Karpas-422 (cell line): ENCODE measurements around the gene CLPSL1. TPM values are rescaled to one million over a fixed set of nuclear protein-coding genes. Genes with fewer than 3 reads are reported as not detected.

ENCODE experiments used
- DNase-seq: peaks from one replicate; pipeline ENCODE4 v3.0.0-alpha.2; 2015
- H2AFZ ChIP-seq: fragments of 200-600 bp; sonication (generic); 2 replicates; pipeline ENCODE4 v1.6.1; 2014; ENCODE audit warnings: antibody characterized with exemption, low read length, mixed read lengths
- H3K27ac ChIP-seq: fragments of 200-600 bp; sonication (generic); 2 replicates; pipeline ENCODE4 v1.5.1; 2014; ENCODE audit warnings: mild to moderate bottlenecking, low read length, moderate library complexity
- H3K27me3 ChIP-seq: fragments of 200-600 bp; sonication (generic); 2 replicates; pipeline ENCODE4 v1.6.1; 2014; ENCODE audit warnings: low read length, mixed read lengths
- H3K36me3 ChIP-seq: fragments of 200-600 bp; sonication (generic); 2 replicates; pipeline ENCODE4 v1.6.1; 2014; ENCODE audit warnings: low read length, mixed read lengths; ENCODE audit not compliant: insufficient read depth
- H3K4me1 ChIP-seq: fragments of 200-600 bp; sonication (generic); 2 replicates; pipeline ENCODE4 v1.6.1; 2014; ENCODE audit warnings: mild to moderate bottlenecking, low read length, mixed read lengths
- H3K4me2 ChIP-seq: fragments of 200-600 bp; sonication (generic); 2 replicates; pipeline ENCODE4 v1.6.1; 2014; ENCODE audit warnings: low read length, low read depth, mild to moderate bottlenecking; ENCODE audit not compliant: poor library complexity, severe bottlenecking
- H3K4me3 ChIP-seq: fragments of 200-600 bp; sonication (generic); 2 replicates; pipeline ENCODE4 v1.5.1; 2014; ENCODE audit warnings: mild to moderate bottlenecking, antibody characterized with exemption, low read length, mixed read lengths
- H3K79me2 ChIP-seq: fragments of 200-600 bp; sonication (generic); 2 replicates; pipeline ENCODE4 v1.6.1; 2014; ENCODE audit warnings: mild to moderate bottlenecking, low read length, mixed read lengths
- H3K9ac ChIP-seq: fragments of 200-600 bp; sonication (generic); 2 replicates; pipeline ENCODE4 v1.6.0; 2014; ENCODE audit warnings: low read length
- H3K9me2 ChIP-seq: fragments of 200-600 bp; sonication (generic), shearing (Covaris generic); replicated peaks from 2 replicates; pipeline ENCODE4 v1.6.0; 2014; ENCODE audit warnings: mild to moderate bottlenecking, low read length, moderate library complexity; ENCODE audit not compliant: insufficient read depth
- H3K9me3 ChIP-seq: fragments of 300-700, 200-600 bp; sonication (generic); 2 replicates; pipeline ENCODE4 v1.6.1; 2014; ENCODE audit warnings: low read length, mixed read lengths
- H4K20me1 ChIP-seq: fragments of 200-600 bp; sonication (generic); 2 replicates; pipeline ENCODE4 v1.6.1; 2014; ENCODE audit warnings: mild to moderate bottlenecking, antibody characterized with exemption, low read length, low read depth; ENCODE audit not compliant: insufficient read depth
- total RNA-seq: library from RNA; depleted of rRNA; stranded (reverse); fragments of >200 nt; shearing (Covaris generic); gene quantifications from 2 replicates; pipeline ENCODE4 v1.2.3, GENCODE V29; 2014; ENCODE audit warnings: low replicate concordance

CLPSL1 gene
- total RNA-seq, 1 experiment from 2014 or later, result not detected

DNA sequence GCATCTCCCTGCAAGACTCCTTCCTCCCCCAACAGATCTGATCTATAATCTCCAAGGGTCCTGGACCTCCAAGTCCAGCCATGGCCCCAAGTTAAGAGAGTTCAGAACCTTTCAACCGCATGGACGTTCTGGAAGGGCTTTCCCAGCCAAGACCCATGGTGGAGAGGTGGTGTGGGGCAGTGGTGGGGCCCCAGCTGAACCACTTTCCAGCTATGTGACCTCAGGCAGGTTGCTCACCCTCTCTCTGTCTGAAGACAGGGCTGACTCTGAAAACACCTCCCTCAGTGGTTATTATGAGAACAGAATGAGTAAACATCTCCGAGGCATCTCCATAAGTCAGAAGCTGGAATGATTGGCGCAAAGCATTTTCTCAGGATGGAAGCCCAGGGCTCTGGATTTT, 15.4 kb downstream of the CLPSL1 start:
- H3K4me3 ChIP-seq, result no peak overlapping the region
- no peaks in the 10 kb centered on the region for H3K4me1 ChIP-seq
- H2AFZ ChIP-seq, result no peak overlapping the region
- no peak overlapping the region for H3K4me2 ChIP-seq
- no peaks in the 10 kb centered on the region for H3K9me2 ChIP-seq
- no peak overlapping the region for H3K9ac ChIP-seq
- H3K27me3 ChIP-seq, result no peaks in the 10 kb centered on the region
- H3K27ac ChIP-seq, result no peak overlapping the region
- no peaks in the 10 kb centered on the region for H3K36me3 ChIP-seq
- no peaks in the 10 kb centered on the region for H3K79me2 ChIP-seq
- H4K20me1 ChIP-seq, result no peaks in the 10 kb centered on the region
- H3K9me3 ChIP-seq, result no peaks in the 10 kb centered on the region
- no peak for DNase-seq

DNA sequence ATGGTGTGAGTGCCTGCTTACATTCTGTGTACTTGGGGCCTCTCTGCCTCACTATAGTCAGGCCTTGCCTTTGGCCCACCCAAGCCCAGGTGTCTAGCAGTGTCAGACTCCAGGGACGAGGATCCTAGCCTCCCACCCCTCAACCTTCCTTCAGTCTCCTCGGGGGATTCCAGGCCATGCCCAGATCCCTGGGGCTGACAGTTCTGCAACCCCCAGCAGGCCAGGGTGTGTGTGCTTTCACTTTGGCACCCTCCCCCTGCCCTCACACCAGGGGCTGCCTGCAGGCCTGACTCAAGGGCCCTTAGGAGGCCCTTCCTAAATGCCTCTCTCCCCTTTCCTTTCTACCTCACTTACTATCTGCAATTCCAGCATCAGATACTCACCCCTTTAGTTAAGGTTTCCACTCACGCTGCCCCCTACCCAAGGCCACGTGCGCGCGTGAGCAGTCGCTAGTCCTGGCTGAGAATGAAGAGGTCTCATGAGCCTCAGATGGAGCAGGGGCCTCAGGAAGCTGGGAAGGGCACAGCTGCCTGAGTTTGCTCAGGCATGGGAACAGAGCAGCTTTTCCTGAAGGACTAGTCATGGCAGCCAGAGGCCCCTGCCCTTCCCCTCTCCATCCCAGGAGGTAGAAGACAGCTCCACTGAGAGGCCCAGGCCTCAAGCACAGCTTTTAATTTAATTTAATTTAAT, 17.2 kb downstream of the CLPSL1 start:
- Histone ChIP-seq H3K79me2 (no peaks in the 10 kb centered on the region), H4K20me1 (no peaks in the 10 kb centered on the region), H3K9me3 (no peaks in the 10 kb centered on the region), H3K4me2 (no peak overlapping the region), H3K27me3 (no peaks in the 10 kb centered on the region), H3K9me2 (no peaks in the 10 kb centered on the region), H2AFZ (no peak overlapping the region), H3K4me3 (no peak overlapping the region), H3K27ac (no peak overlapping the region), H3K36me3 (no peaks in the 10 kb centered on the region), H3K9ac (no peak overlapping the region), H3K4me1 (no peaks in the 10 kb centered on the region)
- no peak for DNase-seq

DNA sequence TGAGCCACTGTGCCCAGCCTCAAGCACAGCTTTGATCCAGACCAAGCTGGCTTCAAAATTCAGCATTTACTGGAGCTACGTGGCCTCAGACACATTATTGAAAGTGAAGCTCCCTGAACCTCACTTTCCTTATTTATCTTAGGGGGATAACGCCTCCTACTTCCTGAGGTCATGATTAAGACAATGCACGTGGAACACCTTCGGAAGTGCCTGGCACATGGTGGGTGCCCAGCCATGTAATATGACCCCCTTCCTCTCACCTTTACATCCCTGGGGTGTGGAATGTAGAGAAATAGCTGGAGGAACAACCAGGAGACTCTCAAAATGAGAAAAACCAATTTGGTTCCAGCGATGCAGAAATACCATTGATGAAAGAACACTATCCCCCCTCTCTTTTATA, 17.9 kb downstream of the CLPSL1 start:
- Histone ChIP-seq H3K9ac (no peak overlapping the region), H3K4me2 (no peak overlapping the region), H3K79me2 (no peaks in the 10 kb centered on the region), H3K36me3 (no peaks in the 10 kb centered on the region), H4K20me1 (no peaks in the 10 kb centered on the region), H3K27ac (no peak overlapping the region), H3K27me3 (no peaks in the 10 kb centered on the region), H3K4me3 (no peak overlapping the region), H3K9me2 (no peaks in the 10 kb centered on the region), H3K9me3 (no peaks in the 10 kb centered on the region), H2AFZ (no peak overlapping the region), H3K4me1 (no peaks in the 10 kb centered on the region)
- DNase-seq, result no peak

DNA sequence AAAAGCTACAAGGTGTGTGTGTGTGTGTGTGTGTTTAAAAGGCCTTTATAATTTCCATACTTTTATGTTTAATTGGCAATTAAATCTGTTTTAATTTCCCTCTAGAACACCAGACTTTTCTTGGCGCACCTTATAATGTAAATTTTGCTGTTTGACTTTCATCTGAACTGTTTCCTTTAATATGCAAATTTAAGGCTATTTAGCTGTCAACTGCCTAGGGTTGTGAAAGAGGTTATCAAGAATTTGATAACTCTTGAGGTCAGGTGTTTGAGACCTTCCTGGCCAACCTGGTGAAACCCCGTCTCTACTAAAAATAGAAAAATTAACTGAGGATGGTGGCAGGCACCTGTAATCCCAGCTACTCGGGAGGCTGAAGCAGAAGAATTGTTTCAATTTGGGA, 20.3 kb downstream of the CLPSL1 start:
- Histone ChIP-seq H3K79me2 (no peaks in the 10 kb centered on the region), H3K4me1 (no peaks in the 10 kb centered on the region), H3K36me3 (no peaks in the 10 kb centered on the region), H2AFZ (no peak overlapping the region), H3K9me2 (no peaks in the 10 kb centered on the region), H3K4me3 (no peak overlapping the region), H3K27ac (no peak overlapping the region), H4K20me1 (no peaks in the 10 kb centered on the region), H3K4me2 (no peak overlapping the region), H3K9me3 (no peaks in the 10 kb centered on the region), H3K27me3 (no peaks in the 10 kb centered on the region), H3K9ac (no peak overlapping the region)
- no peak for DNase-seq

DNA sequence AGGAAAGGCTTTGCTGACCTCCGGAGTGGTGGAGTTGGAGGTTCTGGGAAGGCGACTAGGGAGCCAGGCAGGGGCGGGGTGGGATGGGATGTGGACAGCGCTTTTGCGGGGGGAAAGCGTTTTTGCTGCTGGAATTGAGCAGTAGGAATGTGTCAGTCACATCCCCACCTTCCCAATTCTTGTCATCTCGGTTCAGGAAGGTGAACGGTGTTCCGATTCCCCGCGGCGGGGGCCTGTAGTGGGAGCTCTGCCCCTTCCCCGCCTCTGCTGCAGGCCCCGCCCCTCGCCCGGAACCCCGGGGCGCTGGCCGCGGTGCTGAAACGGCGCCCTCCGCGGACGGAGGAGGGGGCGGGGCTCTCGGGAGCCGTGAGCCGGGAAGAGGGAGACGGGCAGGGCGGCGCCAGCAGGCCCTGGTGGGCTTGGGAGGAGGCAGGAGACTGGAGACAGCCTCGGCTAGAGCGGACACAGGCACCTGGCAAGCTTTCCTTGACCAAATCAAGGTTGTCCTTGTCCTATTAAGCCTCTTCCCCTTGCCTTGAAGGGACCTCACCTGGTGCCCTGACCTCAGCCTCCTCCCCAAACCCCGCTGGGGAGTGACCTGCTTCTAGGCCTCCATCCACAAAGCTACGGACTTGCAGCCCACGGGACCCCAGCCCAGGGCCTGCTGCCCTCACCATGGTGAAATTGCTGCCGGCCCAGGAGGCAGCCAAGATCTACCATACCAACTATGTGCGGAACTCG, 24.3 kb downstream of the CLPSL1 start, which contains the start of gene LHFPL5:
Gene LHFPL5 (plus strand): TSS at position 357 of the 741 bp plus-strand sequence. CDS start 319 bp downstream, at position 676.
- no peaks in the 10 kb centered on the region for H3K27me3 ChIP-seq
- no peaks in the 10 kb centered on the region for H3K4me1 ChIP-seq
- no peaks in the 10 kb centered on the region for H3K36me3 ChIP-seq
- no peaks in the 10 kb centered on the region for H3K79me2 ChIP-seq
- no peaks in the 10 kb centered on the region for H4K20me1 ChIP-seq
- DNase-seq, result peak; percentile 81
- no peak within 1 kb of the TSS for H3K9ac ChIP-seq
- no peaks in the 10 kb centered on the region for H3K9me3 ChIP-seq
- H3K4me3 ChIP-seq, result no peak within 1 kb of the TSS
- no peaks in the 10 kb centered on the region for H3K9me2 ChIP-seq
- no peak within 1 kb of the TSS for H3K4me2 ChIP-seq
- no peak within 1 kb of the TSS for H2AFZ ChIP-seq
- no peak within 1 kb of the TSS for H3K27ac ChIP-seq

DNA sequence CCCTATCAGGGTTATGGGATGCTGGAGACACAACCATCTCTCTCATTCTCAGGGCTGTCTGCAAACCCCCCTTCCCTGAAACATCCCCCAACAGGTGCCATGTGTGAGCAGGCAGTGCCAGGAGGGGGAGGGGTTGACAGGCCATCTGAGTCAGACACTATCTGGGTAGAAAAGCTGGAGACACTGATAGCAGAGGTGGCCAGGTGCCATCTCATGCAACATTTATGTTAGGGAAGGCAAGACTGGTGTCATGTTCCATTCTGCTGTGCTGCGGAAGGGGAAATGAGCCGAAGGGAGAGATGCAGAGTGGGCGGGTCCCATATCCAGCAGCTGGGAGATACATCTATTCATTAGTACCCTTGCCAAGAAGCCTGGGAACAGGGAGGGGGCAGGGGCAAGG, 27.9 kb downstream of the CLPSL1 start:
- H3K9me3 ChIP-seq, result no peaks in the 10 kb centered on the region
- H3K36me3 ChIP-seq, result no peaks in the 10 kb centered on the region
- H3K9ac ChIP-seq, result no peak overlapping the region
- no peak overlapping the region for H3K4me2 ChIP-seq
- H3K4me1 ChIP-seq, result peaks cover 5% of the 10 kb centered on the region
- no peak overlapping the region for H2AFZ ChIP-seq
- no peak overlapping the region for H3K27ac ChIP-seq
- no peaks in the 10 kb centered on the region for H3K9me2 ChIP-seq
- H3K79me2 ChIP-seq, result no peaks in the 10 kb centered on the region
- no peak overlapping the region for H3K4me3 ChIP-seq
- DNase-seq, result no peak
- no peaks in the 10 kb centered on the region for H3K27me3 ChIP-seq
- H4K20me1 ChIP-seq, result no peaks in the 10 kb centered on the region

DNA sequence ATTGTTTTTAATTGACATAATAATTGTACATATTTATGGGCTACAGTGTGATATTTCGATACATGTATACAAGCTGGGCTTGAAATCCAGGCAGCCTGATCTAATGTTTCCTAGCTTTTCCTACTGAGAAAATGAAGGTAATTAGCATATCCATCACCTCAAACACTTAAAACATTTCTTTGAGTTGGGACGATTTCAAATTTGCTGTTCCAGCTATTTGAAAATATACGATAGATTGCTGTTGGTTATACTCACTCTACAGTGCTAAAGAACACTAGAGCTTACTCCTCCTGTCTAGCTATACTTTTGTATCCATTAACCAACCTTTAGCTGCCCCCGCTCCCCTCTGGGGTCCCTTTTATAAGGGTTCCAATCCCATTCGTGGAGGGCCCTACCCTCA, 29.0 kb downstream of the CLPSL1 start:
- Histone ChIP-seq H3K4me3 (no peak overlapping the region), H3K9ac (no peak overlapping the region), H3K9me2 (no peaks in the 10 kb centered on the region), H3K4me1 (peaks cover 5% of the 10 kb centered on the region), H2AFZ (no peak overlapping the region), H3K9me3 (no peaks in the 10 kb centered on the region), H4K20me1 (no peaks in the 10 kb centered on the region), H3K27me3 (no peaks in the 10 kb centered on the region), H3K27ac (no peak overlapping the region), H3K4me2 (no peak overlapping the region), H3K36me3 (no peaks in the 10 kb centered on the region), H3K79me2 (no peaks in the 10 kb centered on the region)
- DNase-seq, result no peak

DNA sequence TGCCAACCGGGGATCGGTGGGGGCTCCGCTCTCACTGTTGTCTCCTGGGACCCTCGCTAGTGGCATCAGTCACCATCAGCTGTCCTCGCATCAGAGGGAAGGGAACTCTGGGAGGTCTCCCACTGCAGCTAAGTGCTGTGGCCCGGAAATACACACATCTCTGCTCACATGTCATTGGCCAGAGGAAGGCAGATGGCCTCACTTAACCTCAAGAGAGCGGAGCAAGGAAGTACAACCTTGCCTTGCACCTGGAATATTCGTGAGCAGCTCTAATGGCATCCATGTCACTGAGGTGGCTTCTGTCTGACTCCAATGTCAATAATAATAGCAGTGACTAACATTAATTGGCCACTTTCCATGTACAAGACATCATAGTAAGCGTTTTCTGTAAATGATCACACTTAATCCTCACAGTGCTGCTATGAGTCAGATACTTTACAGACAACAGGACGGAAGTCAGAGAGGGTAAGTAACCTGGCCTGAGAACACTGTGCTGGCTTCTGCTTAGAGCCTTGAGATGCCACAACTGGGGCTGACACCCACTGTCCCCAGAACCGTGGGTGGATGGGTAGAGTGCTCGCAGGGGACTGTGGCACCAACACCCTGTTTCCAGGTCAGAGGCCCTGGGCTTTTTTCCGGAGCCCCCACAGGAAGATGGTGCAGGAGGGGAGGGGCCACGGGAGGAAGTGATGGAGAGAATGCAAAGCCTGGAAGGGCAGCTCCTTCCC, 30.3 kb downstream of the CLPSL1 start:
- Histone ChIP-seq H3K9me3 (no peaks in the 10 kb centered on the region), H3K4me2 (peak overlapping the region; percentile 28), H3K27me3 (no peaks in the 10 kb centered on the region), H3K9ac (no peak overlapping the region), H3K9me2 (no peaks in the 10 kb centered on the region), H3K36me3 (no peaks in the 10 kb centered on the region), H3K79me2 (no peaks in the 10 kb centered on the region), H2AFZ (no peak overlapping the region), H4K20me1 (no peaks in the 10 kb centered on the region), H3K27ac (no peak overlapping the region), H3K4me3 (no peak overlapping the region), H3K4me1 (peaks cover 5% of the 10 kb centered on the region)
- no peak for DNase-seq
